Measurements from ENCODE around the gene IL32. TPM values are rescaled to one million over a fixed set of nuclear protein-coding genes. Genes with fewer than 3 reads are reported as not detected.

Gene IL32
- total RNA-seq, 1 donor from 2014 or later = 1.7 TPM

DNA sequence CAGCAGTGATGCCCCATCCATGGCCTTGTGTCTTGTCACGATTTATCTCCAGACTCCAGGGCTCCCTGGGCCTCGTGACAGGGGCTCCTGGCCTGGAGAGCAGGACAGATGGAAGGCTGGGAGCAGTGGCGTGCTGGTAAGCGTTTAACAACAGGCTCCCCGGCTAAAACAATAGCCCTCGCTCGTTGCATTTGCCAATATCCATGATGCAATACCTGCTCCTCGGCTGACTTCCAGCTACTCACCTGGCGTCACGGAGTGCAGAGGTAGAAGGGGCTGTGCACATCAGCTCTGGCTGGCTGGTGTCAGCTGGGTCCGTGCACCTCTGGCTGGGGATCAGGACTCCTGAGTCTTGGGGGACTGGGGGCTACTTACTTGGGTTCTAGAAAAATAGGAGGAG lies 27.2 kb upstream of the IL32 start:
- Mint-ChIP-seq H3K36me3 (ENCODE audit: low read depth, unreplicated experiment) (peaks cover 4% of the 10 kb centered on the region), H3K9me3 (ENCODE audit: unreplicated experiment) (no peaks in the 10 kb centered on the region), H3K27ac (ENCODE audit: unreplicated experiment) (no peak overlapping the region), H3K27me3 (ENCODE audit: unreplicated experiment) (peaks cover 15% of the 10 kb centered on the region), H3K4me1 (ENCODE audit: unreplicated experiment) (peaks cover 6% of the 10 kb centered on the region), H3K4me3 (ENCODE audit: unreplicated experiment) (no peak overlapping the region)
- no peak for TF ChIP-seq CTCF (IDR thresholded peaks at IDR 0.05; ENCODE audit: unreplicated experiment)
- DNase-seq (ENCODE audit: low spot score) = no peak

GRCh38 chr16:3038896-3039295 lies 26.5 kb upstream of the IL32 start:
- Mint-ChIP-seq H3K27ac (ENCODE audit: unreplicated experiment) (no peak overlapping the region), H3K4me1 (ENCODE audit: unreplicated experiment) (peaks cover 6% of the 10 kb centered on the region), H3K27me3 (ENCODE audit: unreplicated experiment) (peaks cover 15% of the 10 kb centered on the region), H3K9me3 (ENCODE audit: unreplicated experiment) (no peaks in the 10 kb centered on the region), H3K36me3 (ENCODE audit: low read depth, unreplicated experiment) (peaks cover 4% of the 10 kb centered on the region), H3K4me3 (ENCODE audit: unreplicated experiment) (no peak overlapping the region)
- DNase-seq (ENCODE audit: low spot score) = no peak
- TF ChIP-seq CTCF (IDR thresholded peaks at IDR 0.05; ENCODE audit: unreplicated experiment) = no peak

GRCh38 chr16:3042376-3042775 lies 23.1 kb upstream of the IL32 start:
- no peaks in the 10 kb centered on the region for H3K36me3 Mint-ChIP-seq (ENCODE audit: low read depth, unreplicated experiment)
- no peak for TF ChIP-seq CTCF (IDR thresholded peaks at IDR 0.05; ENCODE audit: unreplicated experiment)
- no peaks in the 10 kb centered on the region for H3K9me3 Mint-ChIP-seq (ENCODE audit: unreplicated experiment)
- no peak for DNase-seq (ENCODE audit: low spot score)
- peaks cover 15% of the 10 kb centered on the region for H3K27me3 Mint-ChIP-seq (ENCODE audit: unreplicated experiment)
- H3K27ac Mint-ChIP-seq (ENCODE audit: unreplicated experiment) = no peak overlapping the region
- H3K4me3 Mint-ChIP-seq (ENCODE audit: unreplicated experiment) = no peak overlapping the region
- peaks cover 8% of the 10 kb centered on the region for H3K4me1 Mint-ChIP-seq (ENCODE audit: unreplicated experiment)

DNA sequence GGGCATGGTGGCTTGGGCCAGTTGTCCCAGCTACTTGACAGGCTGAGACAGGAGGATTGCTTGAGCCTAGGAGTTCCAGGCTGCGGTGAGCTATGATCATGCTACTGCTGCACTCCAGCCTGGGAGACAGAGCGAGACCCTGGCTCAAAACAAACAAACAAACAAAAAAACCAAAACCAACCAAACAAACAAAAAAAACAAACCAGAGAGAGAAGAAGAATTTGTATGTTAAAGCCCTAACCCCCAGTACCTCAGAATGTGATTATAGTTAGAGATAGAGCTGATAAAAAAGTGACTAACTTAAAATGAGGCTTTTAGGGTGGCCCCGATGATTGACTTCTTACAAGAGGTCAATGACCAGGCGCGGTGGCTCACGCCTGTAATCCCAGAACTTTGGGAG lies 20.7 kb upstream of the IL32 start:
- H3K27me3 Mint-ChIP-seq (ENCODE audit: unreplicated experiment) = peaks cover 22% of the 10 kb centered on the region
- peak overlapping the region; percentile 84 for H3K27ac Mint-ChIP-seq (ENCODE audit: unreplicated experiment)
- H3K4me3 Mint-ChIP-seq (ENCODE audit: unreplicated experiment) = peak overlapping the region; percentile 87
- no peak for TF ChIP-seq CTCF (IDR thresholded peaks at IDR 0.05; ENCODE audit: unreplicated experiment)
- H3K9me3 Mint-ChIP-seq (ENCODE audit: unreplicated experiment) = no peaks in the 10 kb centered on the region
- no peak for DNase-seq (ENCODE audit: low spot score)
- peaks cover 8% of the 10 kb centered on the region for H3K4me1 Mint-ChIP-seq (ENCODE audit: unreplicated experiment)
- no peaks in the 10 kb centered on the region for H3K36me3 Mint-ChIP-seq (ENCODE audit: low read depth, unreplicated experiment)

- DNase-seq (ENCODE audit: low spot score) = peak; percentile 58
- Mint-ChIP-seq H3K4me1 (ENCODE audit: unreplicated experiment) (peaks cover 8% of the 10 kb centered on the region), H3K36me3 (ENCODE audit: low read depth, unreplicated experiment) (peaks cover 2% of the 10 kb centered on the region), H3K4me3 (ENCODE audit: unreplicated experiment) (peak within 1 kb of the TSS; percentile 87), H3K9me3 (ENCODE audit: unreplicated experiment) (no peaks in the 10 kb centered on the region), H3K27me3 (ENCODE audit: unreplicated experiment) (peaks cover 22% of the 10 kb centered on the region), H3K27ac (ENCODE audit: unreplicated experiment) (no peak within 1 kb of the TSS)
- TF ChIP-seq CTCF (IDR thresholded peaks at IDR 0.05; ENCODE audit: unreplicated experiment) = no peak
These were observed 19.4 kb upstream of the IL32 start, which contains the start of gene MMP25 for GRCh38 chr16:3045758-3046640. MMP25 (plus strand) TSS chr16:3046561; CDS start chr16:3046918, 357 bp downstream.

Measured in endothelial cell (in vitro differentiated cells).